NB4 (cell line): Measurements from ENCODE around the gene DOK6.

ENCODE experiments used
- DNase-seq: peaks from one replicate; pipeline ENCODE4 v3.0.0; 2010; ENCODE audit warnings: low read depth
- H3K4me3 ChIP-seq: one replicate; pipeline ENCODE4 v1.5.1; 2011; ENCODE audit warnings: mild to moderate bottlenecking, low read depth, low read length, moderate library complexity
- MYC ChIP-seq: IDR thresholded peaks from 2 replicates; pipeline ENCODE4 v1.6.1; 2011; ENCODE audit warnings: low read depth, low read length
- POLR2A ChIP-seq: IDR thresholded peaks from 2 replicates; pipeline ENCODE4 v1.6.1; 2011; ENCODE audit warnings: mild to moderate bottlenecking; ENCODE audit not compliant: insufficient read length; ENCODE audit errors: extremely low read depth
- TF ChIP-seq, protein P1 (sequence below): IDR thresholded peaks from 2 replicates; pipeline ENCODE4 v1.6.1; 2011; ENCODE audit warnings: low read depth, low read length
- TF ChIP-seq, protein P2 (sequence below): IDR thresholded peaks from one replicate; pipeline ENCODE4 v1.5.1; 2012; ENCODE audit warnings: low read depth, low read length

Gene DOK6

DNA sequence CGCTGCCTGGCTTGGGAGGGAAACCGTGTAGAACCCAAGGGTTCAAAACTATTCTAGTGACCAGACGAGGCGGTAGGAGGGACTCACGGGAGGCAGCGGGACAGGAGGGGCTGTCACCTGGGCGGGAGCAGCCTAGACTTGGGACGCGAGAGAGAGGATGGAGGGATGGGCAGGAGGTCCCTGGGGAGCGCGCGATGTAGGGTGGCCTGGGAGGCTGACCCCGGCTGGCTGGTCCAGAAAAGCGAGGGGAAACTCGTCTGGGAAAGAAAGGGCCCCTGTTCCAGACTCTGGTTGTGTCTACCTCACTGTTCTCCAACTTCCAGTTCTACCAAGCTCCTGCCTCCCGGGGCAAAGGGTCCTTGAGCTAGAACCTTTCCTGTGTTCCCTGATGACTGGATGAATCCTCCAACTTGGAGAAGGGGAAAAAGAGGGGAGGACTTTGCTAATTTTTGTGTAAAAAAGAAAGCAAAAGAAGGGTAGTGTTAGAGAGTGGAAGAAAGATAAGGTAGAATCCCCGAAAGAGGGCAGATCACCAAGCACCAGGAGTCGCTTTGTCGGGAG, 1.4 kb downstream of the DOK6 start:
- H3K4me3 ChIP-seq, result no peak overlapping the region
- no peak for DNase-seq
- TF ChIP-seq, protein P1, sequence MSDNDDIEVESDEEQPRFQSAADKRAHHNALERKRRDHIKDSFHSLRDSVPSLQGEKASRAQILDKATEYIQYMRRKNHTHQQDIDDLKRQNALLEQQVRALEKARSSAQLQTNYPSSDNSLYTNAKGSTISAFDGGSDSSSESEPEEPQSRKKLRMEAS, result no peak
- TF ChIP-seq, protein P2, sequence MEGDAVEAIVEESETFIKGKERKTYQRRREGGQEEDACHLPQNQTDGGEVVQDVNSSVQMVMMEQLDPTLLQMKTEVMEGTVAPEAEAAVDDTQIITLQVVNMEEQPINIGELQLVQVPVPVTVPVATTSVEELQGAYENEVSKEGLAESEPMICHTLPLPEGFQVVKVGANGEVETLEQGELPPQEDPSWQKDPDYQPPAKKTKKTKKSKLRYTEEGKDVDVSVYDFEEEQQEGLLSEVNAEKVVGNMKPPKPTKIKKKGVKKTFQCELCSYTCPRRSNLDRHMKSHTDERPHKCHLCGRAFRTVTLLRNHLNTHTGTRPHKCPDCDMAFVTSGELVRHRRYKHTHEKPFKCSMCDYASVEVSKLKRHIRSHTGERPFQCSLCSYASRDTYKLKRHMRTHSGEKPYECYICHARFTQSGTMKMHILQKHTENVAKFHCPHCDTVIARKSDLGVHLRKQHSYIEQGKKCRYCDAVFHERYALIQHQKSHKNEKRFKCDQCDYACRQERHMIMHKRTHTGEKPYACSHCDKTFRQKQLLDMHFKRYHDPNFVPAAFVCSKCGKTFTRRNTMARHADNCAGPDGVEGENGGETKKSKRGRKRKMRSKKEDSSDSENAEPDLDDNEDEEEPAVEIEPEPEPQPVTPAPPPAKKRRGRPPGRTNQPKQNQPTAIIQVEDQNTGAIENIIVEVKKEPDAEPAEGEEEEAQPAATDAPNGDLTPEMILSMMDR, result no peak
- TF ChIP-seq POLR2A (no peak), MYC (no peak)

DNA sequence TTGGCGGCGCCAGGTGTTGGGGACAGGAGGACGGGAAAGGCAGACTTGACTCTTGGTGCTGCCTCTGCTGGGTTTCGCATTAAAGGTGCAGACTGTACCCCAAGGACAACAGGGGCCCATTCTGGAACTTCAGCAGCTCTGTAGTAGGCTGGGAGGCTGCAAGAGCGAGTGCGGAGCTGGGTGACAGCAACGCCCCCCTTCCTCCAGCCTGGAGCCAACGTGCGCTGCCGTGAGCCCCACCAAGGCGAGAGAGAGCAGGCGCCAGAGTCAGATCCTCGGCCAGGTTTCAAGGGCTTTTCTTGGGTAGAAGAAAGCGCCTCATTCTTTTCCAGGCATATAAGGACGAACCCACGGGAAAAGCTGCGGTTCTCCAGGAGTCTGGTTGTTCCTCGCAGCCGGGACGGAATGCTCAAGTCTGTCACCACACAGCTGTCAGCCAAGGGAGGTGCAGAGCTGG, 1.9 kb downstream of the DOK6 start:
- TF ChIP-seq MYC, result no peak
- no peak overlapping the region for H3K4me3 ChIP-seq
- DNase-seq, result no peak

DNA sequence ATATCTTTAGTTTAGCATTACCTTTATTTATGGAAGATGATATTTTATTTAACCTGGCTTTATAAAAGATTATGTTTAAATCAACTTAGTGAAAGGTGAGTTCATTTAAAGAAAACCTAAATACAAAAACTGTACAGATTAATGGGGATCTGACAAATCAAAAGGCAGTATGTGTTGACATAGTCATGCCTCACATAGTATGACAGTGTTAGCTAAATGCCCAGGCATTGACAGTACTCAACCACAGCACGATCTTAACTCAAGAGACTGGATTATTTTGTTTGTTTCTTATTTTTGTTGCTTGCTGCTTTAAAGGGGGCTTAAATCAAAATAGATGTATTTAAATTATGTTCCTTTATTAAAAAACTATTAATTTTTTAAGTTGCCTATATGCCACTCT, 7.8 kb downstream of the DOK6 start:
- no peak overlapping the region for H3K4me3 ChIP-seq
- no peak for DNase-seq
- TF ChIP-seq, protein P1, result no peak
- TF ChIP-seq POLR2A, result no peak
- TF ChIP-seq, protein P2, result no peak
- TF ChIP-seq MYC, result no peak

DNA sequence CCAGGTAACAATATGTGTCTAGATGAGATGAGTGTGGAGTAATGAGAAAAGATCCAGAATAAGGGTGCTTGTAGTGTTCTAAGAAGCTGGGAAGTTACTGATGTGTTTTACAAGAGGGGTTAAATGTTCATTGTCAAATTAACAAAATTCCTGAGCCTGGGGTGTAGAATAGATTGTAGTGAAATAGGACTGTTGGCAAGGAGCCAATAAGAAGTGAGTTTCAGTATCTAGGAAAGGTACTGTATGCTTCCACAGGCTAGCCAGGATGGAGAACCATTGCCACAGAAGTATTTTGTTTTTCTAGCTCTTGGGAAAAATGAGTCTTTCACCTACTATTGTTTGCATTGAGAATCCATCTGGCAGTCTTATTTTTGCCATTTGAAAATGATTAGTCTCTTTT, 10.5 kb downstream of the DOK6 start:
- TF ChIP-seq, protein P1, result no peak
- TF ChIP-seq, protein P2, result no peak
- TF ChIP-seq POLR2A, result no peak
- no peak for TF ChIP-seq MYC
- no peak overlapping the region for H3K4me3 ChIP-seq
- no peak for DNase-seq

DNA sequence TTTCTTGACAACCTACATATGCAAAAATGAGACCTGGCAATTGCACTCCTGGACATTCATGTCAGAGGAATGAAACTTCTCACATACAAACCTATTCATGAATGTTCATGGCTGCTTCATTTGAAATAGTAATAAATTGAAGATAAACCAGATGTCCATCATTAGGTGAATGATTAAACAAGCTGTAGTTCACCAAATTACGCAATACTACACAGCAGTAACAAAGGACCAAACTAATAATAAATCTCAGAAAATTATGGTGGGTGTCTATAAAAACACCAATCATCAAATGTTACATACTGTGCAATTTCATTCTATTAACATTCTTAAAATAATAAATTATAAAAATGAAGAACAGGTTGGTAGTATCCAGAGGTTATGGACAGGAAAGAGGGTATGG, 13.5 kb downstream of the DOK6 start:
- no peak for DNase-seq
- no peak overlapping the region for H3K4me3 ChIP-seq
- TF ChIP-seq, protein P2, result no peak
- TF ChIP-seq MYC, result no peak

DNA sequence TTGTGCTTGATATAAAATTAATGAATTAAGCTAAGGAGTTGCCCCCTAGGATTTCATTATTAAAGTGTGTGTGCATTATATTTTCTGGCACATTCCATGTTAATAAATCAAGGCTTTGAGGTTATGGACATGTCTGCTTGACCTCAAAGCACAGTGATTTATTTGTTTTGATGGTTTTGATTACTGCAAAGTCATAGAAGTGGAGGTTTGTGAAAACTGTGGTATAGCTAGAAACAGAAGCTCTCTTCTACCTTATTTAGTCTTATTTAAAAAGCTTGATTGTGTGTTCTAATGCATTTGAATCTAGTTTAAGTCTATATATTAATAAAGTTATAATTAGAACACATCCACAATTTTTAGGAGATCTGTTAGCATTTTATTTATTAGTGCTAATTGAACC, 32.2 kb downstream of the DOK6 start:
- H3K4me3 ChIP-seq, result no peak overlapping the region
- DNase-seq, result no peak
- TF ChIP-seq, protein P2, result no peak
- TF ChIP-seq POLR2A (no peak), MYC (no peak)
- TF ChIP-seq, protein P1, result no peak
